ENCODE data around the gene GNB4. TPM values are rescaled to one million over a fixed set of nuclear protein-coding genes. Genes with fewer than 3 reads are reported as not detected.

Gene GNB4
- total RNA-seq, 1 experiment from 2014 or later, result 5.1 TPM

- CTCF ChIA-PET, result no interaction called here
- no peak for DNase-seq
- H3K36me3 ChIP-seq (ENCODE audit: control insufficient read depth, insufficient read depth, low read length), result no peaks in the 10 kb centered on the region
- no peak overlapping the region for H3K4me3 Mint-ChIP-seq (ENCODE audit: unreplicated experiment)
- no peaks in the 10 kb centered on the region for H3K4me1 Mint-ChIP-seq (ENCODE audit: low read depth, unreplicated experiment)
- H3K27me3 ChIP-seq (replicated peaks; ENCODE audit: control insufficient read depth, insufficient read depth, low read length), result no peaks in the 10 kb centered on the region
- intact Hi-C loops (cut with micrococcal nuclease; ENCODE audit: unreplicated experiment), result no loop called here
- peaks cover 47% of the 10 kb centered on the region for H3K36me3 Mint-ChIP-seq (ENCODE audit: insufficient read depth, unreplicated experiment)
- H3K9me3 ChIP-seq, result no peaks in the 10 kb centered on the region
- no peak overlapping the region for H3K4me3 ChIP-seq (ENCODE audit: low read depth, low read length)
- no TSS peak for BruUV-seq (replicated peaks)
- no peak overlapping the region for H3K27ac Mint-ChIP-seq (ENCODE audit: unreplicated experiment)
- no peaks in the 10 kb centered on the region for H3K9me3 Mint-ChIP-seq (ENCODE audit: unreplicated experiment)
- POLR2A ChIA-PET, result no interaction called here
- TF ChIP-seq, protein P1, sequence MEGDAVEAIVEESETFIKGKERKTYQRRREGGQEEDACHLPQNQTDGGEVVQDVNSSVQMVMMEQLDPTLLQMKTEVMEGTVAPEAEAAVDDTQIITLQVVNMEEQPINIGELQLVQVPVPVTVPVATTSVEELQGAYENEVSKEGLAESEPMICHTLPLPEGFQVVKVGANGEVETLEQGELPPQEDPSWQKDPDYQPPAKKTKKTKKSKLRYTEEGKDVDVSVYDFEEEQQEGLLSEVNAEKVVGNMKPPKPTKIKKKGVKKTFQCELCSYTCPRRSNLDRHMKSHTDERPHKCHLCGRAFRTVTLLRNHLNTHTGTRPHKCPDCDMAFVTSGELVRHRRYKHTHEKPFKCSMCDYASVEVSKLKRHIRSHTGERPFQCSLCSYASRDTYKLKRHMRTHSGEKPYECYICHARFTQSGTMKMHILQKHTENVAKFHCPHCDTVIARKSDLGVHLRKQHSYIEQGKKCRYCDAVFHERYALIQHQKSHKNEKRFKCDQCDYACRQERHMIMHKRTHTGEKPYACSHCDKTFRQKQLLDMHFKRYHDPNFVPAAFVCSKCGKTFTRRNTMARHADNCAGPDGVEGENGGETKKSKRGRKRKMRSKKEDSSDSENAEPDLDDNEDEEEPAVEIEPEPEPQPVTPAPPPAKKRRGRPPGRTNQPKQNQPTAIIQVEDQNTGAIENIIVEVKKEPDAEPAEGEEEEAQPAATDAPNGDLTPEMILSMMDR (IDR thresholded peaks at IDR 0.05; ENCODE audit: insufficient read depth in 1 of 2, low read depth in 1 of 2, low read length in 1 of 2, severe bottlenecking in 1 of 2, unreplicated experiment in 1 of 2), result no peak
- no peaks in the 10 kb centered on the region for H3K4me1 ChIP-seq
- H3K27me3 Mint-ChIP-seq (ENCODE audit: insufficient read depth, unreplicated experiment), result no peaks in the 10 kb centered on the region
Measured at GRCh38 chr3:179363332-179363731, 87.9 kb downstream of the GNB4 start.

GRCh38 chr3:179355996-179356395, 95.3 kb downstream of the GNB4 start:
- Mint-ChIP-seq H3K27me3 (ENCODE audit: insufficient read depth, unreplicated experiment) (no peaks in the 10 kb centered on the region), H3K4me3 (ENCODE audit: unreplicated experiment) (no peak overlapping the region), H3K27ac (ENCODE audit: unreplicated experiment) (no peak overlapping the region), H3K9me3 (ENCODE audit: unreplicated experiment) (no peaks in the 10 kb centered on the region), H3K36me3 (ENCODE audit: insufficient read depth, unreplicated experiment) (peaks cover 68% of the 10 kb centered on the region), H3K4me1 (ENCODE audit: low read depth, unreplicated experiment) (no peaks in the 10 kb centered on the region)
- Histone ChIP-seq H3K9me3 (no peaks in the 10 kb centered on the region), H3K36me3 (ENCODE audit: control insufficient read depth, insufficient read depth, low read length) (no peaks in the 10 kb centered on the region; the same call in 1 of the 2 replicates), H3K27me3 (replicated peaks; ENCODE audit: control insufficient read depth, insufficient read depth, low read length) (no peaks in the 10 kb centered on the region), H3K4me1 (peaks cover 10% of the 10 kb centered on the region), H3K4me3 (ENCODE audit: low read depth, low read length) (no peak overlapping the region)
- intact Hi-C loops (cut with micrococcal nuclease; ENCODE audit: unreplicated experiment), result no loop called here
- ChIA-PET POLR2A (no interaction called here), CTCF (no interaction called here)
- DNase-seq, result no peak
- TF ChIP-seq, protein P1 (IDR thresholded peaks at IDR 0.05; ENCODE audit: insufficient read depth in 1 of 2, low read depth in 1 of 2, low read length in 1 of 2, severe bottlenecking in 1 of 2, unreplicated experiment in 1 of 2), result no peak
- BruUV-seq (replicated peaks), result no TSS peak

DNA sequence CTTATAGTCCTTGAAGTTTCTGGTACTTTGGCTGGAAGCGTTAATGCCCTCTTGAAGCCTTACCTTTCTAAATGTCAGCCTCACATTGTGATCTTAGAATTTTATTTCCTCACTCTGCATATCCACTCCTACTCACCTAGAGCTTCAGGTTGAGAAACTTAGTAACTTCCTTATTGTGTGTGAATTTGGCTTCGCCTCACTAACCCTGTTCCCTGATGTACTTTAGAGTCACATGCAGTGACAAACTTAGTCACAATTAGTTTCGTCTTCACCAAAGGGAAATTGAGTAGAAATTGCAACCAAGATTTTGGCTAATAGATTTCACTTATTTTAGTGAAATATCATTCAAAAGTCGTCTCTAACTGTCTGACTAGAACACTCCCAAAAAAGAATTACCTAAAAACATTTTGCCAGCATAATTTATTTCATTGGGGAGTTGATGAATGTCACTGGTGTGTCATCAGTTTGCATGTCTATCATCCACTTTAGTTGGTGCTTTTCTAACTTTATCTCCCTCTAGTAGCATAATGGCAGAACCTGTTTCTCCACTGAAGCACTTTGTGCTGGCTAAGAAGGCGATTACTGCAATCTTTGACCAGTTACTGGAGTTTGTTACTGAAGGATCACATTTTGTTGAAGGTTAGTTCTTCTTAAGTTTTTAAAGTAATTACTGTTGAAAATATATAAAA, 102.8 kb downstream of the GNB4 start:
- H3K27me3 Mint-ChIP-seq (ENCODE audit: insufficient read depth, unreplicated experiment), result no peaks in the 10 kb centered on the region
- TSS peak; percentile 74 for BruUV-seq (replicated peaks)
- H3K9me3 Mint-ChIP-seq (ENCODE audit: unreplicated experiment), result no peaks in the 10 kb centered on the region
- no peaks in the 10 kb centered on the region for H3K4me1 Mint-ChIP-seq (ENCODE audit: low read depth, unreplicated experiment)
- peaks cover 45% of the 10 kb centered on the region for H3K36me3 Mint-ChIP-seq (ENCODE audit: insufficient read depth, unreplicated experiment)
- Histone ChIP-seq H3K9me3 (no peaks in the 10 kb centered on the region), H3K27me3 (replicated peaks; ENCODE audit: control insufficient read depth, insufficient read depth, low read length) (no peaks in the 10 kb centered on the region), H3K4me1 (peaks cover 10% of the 10 kb centered on the region), H3K4me3 (ENCODE audit: low read depth, low read length) (peak overlapping the region; percentile 62), H3K36me3 (ENCODE audit: control insufficient read depth, insufficient read depth, low read length) (no peaks in the 10 kb centered on the region)
- ChIA-PET CTCF (interaction anchor here (0.6 kb wide), 1 partner anchor 199 kb away, joined by 5 read pairs; no protein-coding TSS in a partner anchor), POLR2A (no interaction called here)
- intact Hi-C loops (cut with micrococcal nuclease; ENCODE audit: unreplicated experiment), result no loop called here
- H3K4me3 Mint-ChIP-seq (ENCODE audit: unreplicated experiment), result peak overlapping the region; percentile 98
- peak in 1 of 2 experiments; percentile 41 for DNase-seq
- peak overlapping the region; percentile 96 for H3K27ac Mint-ChIP-seq (ENCODE audit: unreplicated experiment)
- TF ChIP-seq, protein P1 (IDR thresholded peaks at IDR 0.05; ENCODE audit: insufficient read depth in 1 of 2, low read depth in 1 of 2, low read length in 1 of 2, severe bottlenecking in 1 of 2, unreplicated experiment in 1 of 2), result no peak

Measured in Caco-2 (cell line).